OCI-M2 (cell line): ENCODE results near the gene ENOSF1.

Experiments
- DNase-seq: peaks from one replicate; lab custom pipeline; 2025; ENCODE audit not compliant: unreplicated experiment; lab: John Stamatoyannopoulos, UW

The ENOSF1 gene

GRCh38 chr18:644395-645004 is 67.9 kb downstream of the ENOSF1 start:
- no peak for DNase-seq

GRCh38 chr18:641224-641623 is 71.2 kb downstream of the ENOSF1 start:
- DNase-seq: no peak

- no peak for DNase-seq
These were observed 77.3 kb downstream of the ENOSF1 start for GRCh38 chr18:635171-635570.

DNA sequence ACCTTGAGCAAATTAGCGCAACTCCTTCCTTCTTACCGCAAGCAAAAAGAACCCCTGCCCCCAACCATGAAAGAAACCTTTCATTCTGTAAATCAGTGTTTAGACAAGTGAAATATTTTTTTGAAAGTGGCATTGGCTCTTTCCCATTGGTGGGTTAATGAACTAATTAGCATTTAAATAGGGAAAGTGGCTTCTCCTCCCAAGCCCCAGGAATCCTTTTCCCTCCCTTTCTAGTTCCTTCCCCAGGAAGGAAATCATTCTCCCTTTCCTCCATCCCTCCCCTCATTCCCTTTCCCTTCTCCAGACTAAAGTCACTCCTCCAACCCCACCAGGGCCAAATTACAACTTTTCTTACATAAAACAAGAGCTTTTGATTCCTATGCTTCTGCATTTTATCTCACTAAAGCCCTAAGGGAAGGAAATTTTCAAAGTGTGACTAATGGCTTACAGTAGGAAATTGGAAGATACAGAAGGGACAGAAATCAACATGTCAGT is 77.8 kb downstream of the ENOSF1 start:
- DNase-seq: no peak

DNA sequence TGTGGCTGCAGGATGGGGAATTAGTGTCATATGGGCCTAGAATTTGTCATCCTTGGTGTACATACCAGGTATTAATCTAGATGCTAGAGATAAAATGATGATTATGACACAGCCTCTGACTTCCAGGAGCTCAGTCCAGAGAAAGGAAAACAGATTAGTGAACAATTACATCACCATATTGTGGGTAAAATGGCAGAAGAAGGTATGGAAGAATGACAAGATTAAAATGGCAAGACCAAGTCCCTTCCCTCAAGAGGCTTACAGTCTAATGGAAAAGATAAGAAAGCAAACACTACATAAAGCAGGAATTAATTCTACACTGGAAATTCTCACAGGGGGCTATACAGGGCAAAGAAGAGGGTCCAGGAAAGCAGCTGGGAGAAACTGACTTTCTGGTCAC is 80.9 kb downstream of the ENOSF1 start:
- no peak for DNase-seq

DNA sequence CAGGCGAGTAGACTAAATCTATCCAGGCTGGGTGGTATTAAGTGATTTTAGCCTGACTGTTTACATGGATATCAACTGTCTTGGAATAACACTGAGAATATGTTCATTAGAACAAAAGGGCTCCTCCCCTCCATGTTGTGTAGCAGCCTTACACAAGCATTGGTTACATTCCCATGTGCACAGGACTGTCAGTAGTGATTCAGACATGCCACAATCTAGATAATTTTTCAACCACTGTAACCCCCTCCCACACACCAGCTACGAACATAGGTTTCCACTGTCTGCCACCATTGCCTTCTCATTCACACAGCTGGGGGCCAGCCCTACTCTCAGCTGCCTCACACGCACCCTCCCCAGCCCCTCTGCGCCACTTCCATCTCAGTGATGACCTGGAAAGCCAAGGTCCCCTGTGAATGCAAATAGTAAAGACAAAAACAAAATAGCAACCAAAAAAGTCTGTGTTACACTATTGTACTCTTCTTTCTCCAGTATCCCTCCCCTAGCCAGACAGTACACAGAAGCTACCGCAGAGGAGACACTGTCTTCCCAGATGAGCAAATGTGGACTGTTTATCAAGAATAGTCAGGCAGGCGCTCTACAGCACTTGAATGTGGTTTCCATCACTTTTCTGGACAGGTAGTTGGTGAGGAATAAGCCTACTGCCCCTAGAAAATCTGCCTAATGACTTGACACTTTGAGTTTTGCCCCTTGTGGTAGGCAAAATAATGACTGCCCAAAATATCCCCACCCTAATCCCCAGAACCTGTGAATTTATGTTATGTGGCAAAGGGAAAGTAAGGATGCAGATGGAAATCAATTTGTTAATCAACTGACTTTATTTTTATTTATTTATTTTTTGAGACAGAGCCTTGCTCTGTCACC is 82.9 kb downstream of the ENOSF1 start:
- no peak for DNase-seq

- no peak for DNase-seq
These were observed 85.2 kb downstream of the ENOSF1 start for GRCh38 chr18:627231-627630.

DNA sequence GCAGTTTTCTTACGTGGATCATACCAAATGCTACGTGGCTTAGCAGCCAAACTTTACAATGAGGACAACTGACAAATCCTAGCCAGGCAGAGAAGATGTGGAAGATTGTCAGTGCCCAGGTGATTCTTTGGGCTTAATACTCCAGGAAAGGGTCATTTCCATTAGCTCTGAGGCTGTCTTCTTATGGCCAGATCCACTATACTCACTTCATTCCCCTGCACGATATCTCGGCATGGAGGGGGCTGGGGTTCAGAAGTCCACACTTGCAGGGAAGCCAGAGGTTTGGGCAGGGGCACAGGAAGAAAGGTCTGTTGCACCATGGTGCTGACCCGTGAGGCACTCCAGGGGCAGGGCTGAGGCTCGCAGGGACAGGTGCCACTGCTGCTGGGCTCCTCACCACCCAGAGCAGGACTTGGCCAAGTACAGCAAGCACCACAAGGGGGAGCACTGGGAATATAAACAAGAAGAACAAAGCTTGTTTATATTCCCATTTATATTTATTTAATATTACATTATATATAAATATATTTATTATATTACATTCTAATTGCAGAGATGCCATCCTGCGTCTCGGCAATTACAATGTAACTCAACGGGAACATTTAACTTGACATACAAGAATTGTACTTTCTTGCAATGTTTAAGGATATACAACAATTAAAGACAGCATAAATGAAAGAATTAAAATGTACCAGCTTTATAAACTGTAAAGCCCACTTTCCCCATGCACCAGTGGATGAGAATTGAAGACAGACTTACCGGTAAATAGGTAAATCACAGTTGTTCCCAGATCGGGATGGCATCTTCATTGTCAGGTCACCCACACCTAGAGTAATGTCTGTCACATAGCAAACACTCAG is 88.4 kb downstream of the ENOSF1 start:
- no peak for DNase-seq

GRCh38 chr18:622289-622688 is 90.1 kb downstream of the ENOSF1 start:
- DNase-seq: no peak

DNA sequence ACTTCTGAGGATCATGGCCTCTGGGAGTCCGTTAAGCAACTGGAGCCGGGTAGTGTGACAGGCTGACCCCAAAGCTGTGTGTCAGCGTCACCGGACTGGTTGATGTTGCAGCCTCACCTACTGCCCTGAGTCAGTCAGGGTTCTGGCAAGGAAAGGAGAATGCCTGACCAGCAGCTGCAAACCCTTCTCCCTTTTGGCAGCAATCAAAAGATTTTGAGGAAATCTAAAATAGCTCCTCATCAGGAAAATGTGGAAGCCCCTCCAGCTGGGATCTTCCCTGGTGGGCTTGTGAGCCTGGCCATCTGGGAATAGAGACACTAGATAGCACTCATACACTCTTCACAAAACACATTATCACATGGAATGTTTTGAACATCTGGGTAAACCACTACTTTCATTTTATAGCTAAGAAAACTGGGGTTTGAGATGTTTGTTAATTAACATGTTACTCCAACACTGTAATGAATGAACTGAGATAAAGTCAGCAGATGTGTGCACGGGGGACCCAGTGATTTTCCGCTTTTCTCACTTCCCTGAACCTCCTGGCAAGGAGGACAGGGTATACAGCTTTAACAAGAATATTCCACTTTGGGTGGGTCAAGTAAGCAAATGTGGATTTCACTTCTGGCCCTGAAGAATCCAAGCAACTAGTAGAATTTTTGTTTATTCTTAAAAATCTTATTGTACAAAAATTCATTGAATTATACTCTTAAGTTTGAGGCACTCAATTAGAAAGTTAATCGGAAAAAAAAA is 91.0 kb downstream of the ENOSF1 start:
- no peak for DNase-seq
